ENCODE results near the gene KLRK1.
"Not testable (repeated sequence)": the region's sequence is repeated elsewhere in the genome, so short reads cannot be mapped to it uniquely, and the experiment has no call there.

The KLRK1 gene

DNA sequence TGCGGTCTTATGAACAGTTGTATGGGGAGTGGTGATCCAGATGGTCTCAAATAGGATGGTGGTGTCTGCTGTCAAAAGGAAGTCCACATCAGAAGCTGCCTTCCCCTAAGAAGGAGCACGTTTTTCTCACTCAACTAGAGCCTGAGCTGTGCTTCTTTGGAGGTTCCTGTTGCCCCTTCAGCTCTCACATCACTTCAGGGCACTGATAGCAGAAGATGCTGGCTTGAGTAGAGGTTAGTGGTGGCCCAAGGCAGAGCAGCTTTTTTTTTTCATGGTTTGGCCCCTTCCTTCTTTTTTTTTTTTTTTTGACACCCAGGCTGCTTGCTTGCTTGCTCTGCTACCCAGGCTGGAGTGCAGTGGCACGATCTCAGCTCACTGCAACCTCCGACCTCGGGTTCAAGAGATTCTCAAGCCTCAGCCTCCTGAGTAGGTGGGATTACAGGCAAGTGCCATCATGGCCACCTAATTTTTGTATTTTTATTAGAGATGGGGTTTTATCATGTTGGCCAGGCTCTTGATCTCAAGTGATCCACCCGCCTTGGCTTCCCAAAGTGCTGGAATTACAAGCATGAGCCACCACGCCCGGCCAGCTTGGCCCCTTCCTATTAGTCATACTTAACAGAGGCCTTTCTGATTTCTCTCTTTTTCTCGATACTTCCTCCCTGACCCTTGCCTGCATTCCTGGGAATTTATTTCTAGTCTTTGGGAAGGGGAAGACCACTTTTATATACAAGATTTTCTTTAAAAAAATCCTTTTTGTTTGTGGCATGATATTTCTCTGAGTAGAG is 50.6 kb downstream of the KLRK1 start:
- H3K4me3 ChIP-seq (replicated peaks; ENCODE audit: low read depth, low read length): no peak overlapping the region
- H3K27me3 ChIP-seq (replicated peaks; ENCODE audit: control insufficient read depth, insufficient read depth, low read length): no peaks in the 10 kb centered on the region
- DNase-seq (ENCODE audit: extremely low read depth, insufficient read length): no peak
- TF ChIP-seq CTCF (IDR thresholded peaks at IDR 0.05; ENCODE audit: insufficient read depth, low read length, poor library complexity, severe bottlenecking): no peak
- H3K36me3 ChIP-seq (ENCODE audit: control insufficient read depth, insufficient read depth, low read length): no peaks in the 10 kb centered on the region

DNA sequence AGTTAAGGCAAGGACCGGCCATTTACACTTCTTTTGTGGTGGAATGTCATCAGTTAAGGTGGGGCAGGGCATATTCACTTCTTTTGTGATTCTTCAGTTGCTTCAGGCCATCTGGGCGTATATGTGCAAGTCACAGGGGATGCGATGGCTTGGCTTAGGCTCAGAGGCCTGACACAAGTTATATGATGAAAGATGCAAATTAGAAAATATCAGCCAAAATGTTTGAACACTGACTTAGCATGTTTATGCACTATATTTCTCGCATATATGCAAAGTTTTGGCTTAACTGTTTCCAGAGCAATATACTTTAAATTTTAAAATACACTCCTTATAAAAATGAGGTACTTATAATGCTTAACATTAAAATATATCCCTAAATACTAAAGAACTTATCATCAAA is 51.4 kb downstream of the KLRK1 start:
- not testable (repeated sequence) for H3K4me3 ChIP-seq (replicated peaks; ENCODE audit: low read depth, low read length); H3K36me3 ChIP-seq (ENCODE audit: control insufficient read depth, insufficient read depth, low read length); DNase-seq (ENCODE audit: extremely low read depth, insufficient read length); H3K27me3 ChIP-seq (replicated peaks; ENCODE audit: control insufficient read depth, insufficient read depth, low read length)

GRCh38 chr12:10336196-10336595 is 53.6 kb downstream of the KLRK1 start:
- not testable (repeated sequence) for H3K4me3 ChIP-seq (replicated peaks; ENCODE audit: low read depth, low read length); DNase-seq (ENCODE audit: extremely low read depth, insufficient read length); H3K36me3 ChIP-seq (ENCODE audit: control insufficient read depth, insufficient read depth, low read length); H3K27me3 ChIP-seq (replicated peaks; ENCODE audit: control insufficient read depth, insufficient read depth, low read length)

- H3K27me3 ChIP-seq (replicated peaks; ENCODE audit: control insufficient read depth, insufficient read depth, low read length): no peaks in the 10 kb centered on the region
- peak; percentile 59 for TF ChIP-seq CTCF (IDR thresholded peaks at IDR 0.05; ENCODE audit: insufficient read depth, low read length, poor library complexity, severe bottlenecking)
- DNase-seq (ENCODE audit: extremely low read depth, insufficient read length): no peak
- no peaks in the 10 kb centered on the region for H3K36me3 ChIP-seq (ENCODE audit: control insufficient read depth, insufficient read depth, low read length)
- no peak overlapping the region for H3K4me3 ChIP-seq (replicated peaks; ENCODE audit: low read depth, low read length)
Measured at GRCh38 chr12:10331642-10332239, 58.1 kb downstream of the KLRK1 start.

- not testable (repeated sequence) for DNase-seq (ENCODE audit: extremely low read depth, insufficient read length)
Measured at GRCh38 chr12:10328691-10329090, 61.1 kb downstream of the KLRK1 start.

More at GRCh38 chr12:10328691-10329090, 61.1 kb downstream of the KLRK1 start:
- H3K36me3 ChIP-seq (ENCODE audit: control insufficient read depth, insufficient read depth, low read length); H3K4me3 ChIP-seq (replicated peaks; ENCODE audit: low read depth, low read length); H3K27me3 ChIP-seq (replicated peaks; ENCODE audit: control insufficient read depth, insufficient read depth, low read length): not testable (repeated sequence)
